WTC11 (cell line): ENCODE data around the gene UGCG. TPM values are rescaled to one million over a fixed set of nuclear protein-coding genes. Genes with fewer than 3 reads are reported as not detected.

Source experiments
- ATAC-seq: fragments of 200-7000 bp; cut with Tn5 transposase; 2 replicates; pipeline ENCODE4 v1.10.0; 2021; ENCODE audit warnings: mild to moderate bottlenecking, moderate library complexity
- CTCF ChIA-PET: fragments of 300-600 bp; sonication (Branson Sonifier 250); formaldehyde crosslinking; loops from one replicate; lab custom pipeline; 2021; ENCODE audit warnings: antibody characterized with exemption; lab: Charles Lee
- POLR2A ChIA-PET: fragments of 350-600 bp; sonication (Branson Sonifier 250); formaldehyde crosslinking; loops from one replicate; lab custom pipeline; 2021; ENCODE audit warnings: antibody characterized with exemption; lab: Charles Lee
- DNase-seq: peaks from one replicate; pipeline ENCODE4 v3.0.0; 2021; ENCODE audit warnings: low spot score
- H3K27ac Mint-ChIP-seq: 2 replicates; pipeline ENCODE4 v1.8.0; 2021; ENCODE audit warnings: mixed read lengths
- H3K27me3 Mint-ChIP-seq: 2 replicates; pipeline ENCODE4 v1.8.0; 2021; ENCODE audit warnings: low read depth, mild to moderate bottlenecking, moderate library complexity, mixed read lengths
- H3K36me3 Mint-ChIP-seq: 2 replicates; pipeline ENCODE4 v1.8.0; 2021; ENCODE audit warnings: mixed read lengths
- H3K4me1 Mint-ChIP-seq: 2 replicates; pipeline ENCODE4 v1.8.0; 2022; ENCODE audit warnings: mixed read lengths
- H3K4me3 Mint-ChIP-seq: 2 replicates; pipeline ENCODE4 v1.8.0; 2021; ENCODE audit warnings: mild to moderate bottlenecking, moderate library complexity, mixed read lengths
- H3K9me3 Mint-ChIP-seq: 2 replicates; pipeline ENCODE4 v1.8.0; 2021; ENCODE audit warnings: mixed read lengths
- CBFB ChIP-seq: sonication (generic); formaldehyde crosslinking; IDR thresholded peaks from 2 replicates; pipeline ENCODE4 v1.8.1; 2022; ENCODE audit warnings: mild to moderate bottlenecking, low read depth, missing genetic modification reagents
- FOXP1 ChIP-seq: sonication (generic); formaldehyde crosslinking; IDR thresholded peaks from 2 replicates; pipeline ENCODE4 v1.8.0; 2022; ENCODE audit warnings: missing genetic modification reagents, mild to moderate bottlenecking, moderate library complexity, borderline replicate concordance
- GABPB1 ChIP-seq: sonication (generic); formaldehyde crosslinking; IDR thresholded peaks from 2 replicates; pipeline ENCODE4 v1.8.1; 2023; ENCODE audit warnings: mild to moderate bottlenecking, missing genetic modification reagents
- GTF2I ChIP-seq: fragments of 250-450 bp; sonication (Bioruptor Pico); conservative IDR thresholded peaks from 2 replicates; pipeline ENCODE4 v1.4.0; 2021; ENCODE audit warnings: mild to moderate bottlenecking
- KAT7 ChIP-seq: sonication (generic); formaldehyde crosslinking; IDR thresholded peaks from 2 replicates; pipeline ENCODE4 v1.8.1; 2023; ENCODE audit warnings: missing genetic modification reagents, mild to moderate bottlenecking, borderline replicate concordance
- NFATC4 ChIP-seq: fragments of 250-450 bp; sonication (Bioruptor Pico); IDR thresholded peaks from 2 replicates; pipeline ENCODE4 v1.9.0; 2021; ENCODE audit warnings: mild to moderate bottlenecking
- NFYB ChIP-seq: sonication (generic); formaldehyde crosslinking; conservative IDR thresholded peaks from 2 replicates; pipeline ENCODE4 v1.8.0; 2022; ENCODE audit warnings: low read depth, missing genetic modification reagents
- NR3C1 ChIP-seq: sonication (generic); formaldehyde crosslinking; conservative IDR thresholded peaks from 2 replicates; pipeline ENCODE4 v1.8.1; 2023; ENCODE audit warnings: low read depth, mild to moderate bottlenecking, missing genetic modification reagents
- OVOL2 ChIP-seq: fragments of 250-450 bp; sonication (Bioruptor Pico); IDR thresholded peaks from 2 replicates; pipeline ENCODE4 v1.9.0; 2021; ENCODE audit warnings: mild to moderate bottlenecking, borderline replicate concordance
- PRRX2 ChIP-seq: fragments of 250-450 bp; sonication (Bioruptor Pico); IDR thresholded peaks from 2 replicates; pipeline ENCODE4 v1.8.0; 2021; ENCODE audit warnings: mild to moderate bottlenecking
- RORB ChIP-seq: fragments of 250-450 bp; sonication (Bioruptor Pico); IDR thresholded peaks from 2 replicates; pipeline ENCODE4 v1.9.0; 2021; ENCODE audit warnings: mild to moderate bottlenecking
- SMAD4 ChIP-seq: sonication (generic); formaldehyde crosslinking; IDR thresholded peaks from 2 replicates; pipeline ENCODE4 v1.8.0; 2022; ENCODE audit warnings: mild to moderate bottlenecking, missing genetic modification reagents
- TEAD4 ChIP-seq: sonication (generic); formaldehyde crosslinking; IDR thresholded peaks from 2 replicates; pipeline ENCODE4 v1.8.0; 2022; ENCODE audit warnings: mild to moderate bottlenecking, missing genetic modification reagents
- TP53 ChIP-seq: sonication (generic); formaldehyde crosslinking; IDR thresholded peaks from 2 replicates; pipeline ENCODE4 v1.8.1; 2023; ENCODE audit warnings: mild to moderate bottlenecking, missing genetic modification reagents
- ZNF121 ChIP-seq: sonication (generic); formaldehyde crosslinking; IDR thresholded peaks from 2 replicates; pipeline ENCODE4 v1.8.0; 2023; ENCODE audit warnings: missing genetic modification reagents
- total RNA-seq: library from RNA; stranded (reverse); gene quantifications from 3 replicates; pipeline ENCODE4 v1.2.3, GENCODE V29; 2021
- TF ChIP-seq, protein P1 (sequence below): fragments of 250-450 bp; sonication (Bioruptor Pico); IDR thresholded peaks from 2 replicates; pipeline ENCODE4 v1.9.0; 2021; ENCODE audit warnings: mild to moderate bottlenecking
- TF ChIP-seq, protein P2 (sequence below): sonication (generic); formaldehyde crosslinking; IDR thresholded peaks from 2 replicates; pipeline ENCODE4 v1.8.1; 2022; ENCODE audit warnings: missing genetic modification reagents, borderline replicate concordance
- TF ChIP-seq, protein P3 (sequence below): sonication (generic); formaldehyde crosslinking; conservative IDR thresholded peaks from 2 replicates; pipeline ENCODE4 v1.8.1; 2023; ENCODE audit warnings: mild to moderate bottlenecking, low read depth, missing genetic modification reagents, moderate library complexity
- TF ChIP-seq, protein P4 (sequence below): fragments of 250-450 bp; sonication (Bioruptor Pico); IDR thresholded peaks from 2 replicates; pipeline ENCODE4 v1.8.0; 2021; ENCODE audit warnings: mild to moderate bottlenecking
- TF ChIP-seq, protein P5 (sequence below): fragments of 250-450 bp; sonication (Bioruptor Pico); IDR thresholded peaks from 2 replicates; pipeline ENCODE4 v2.1.2; 2022; ENCODE audit warnings: mild to moderate bottlenecking, moderate library complexity

Gene UGCG
- total RNA-seq, 1 experiment from 2014 or later = 37.5 TPM

DNA sequence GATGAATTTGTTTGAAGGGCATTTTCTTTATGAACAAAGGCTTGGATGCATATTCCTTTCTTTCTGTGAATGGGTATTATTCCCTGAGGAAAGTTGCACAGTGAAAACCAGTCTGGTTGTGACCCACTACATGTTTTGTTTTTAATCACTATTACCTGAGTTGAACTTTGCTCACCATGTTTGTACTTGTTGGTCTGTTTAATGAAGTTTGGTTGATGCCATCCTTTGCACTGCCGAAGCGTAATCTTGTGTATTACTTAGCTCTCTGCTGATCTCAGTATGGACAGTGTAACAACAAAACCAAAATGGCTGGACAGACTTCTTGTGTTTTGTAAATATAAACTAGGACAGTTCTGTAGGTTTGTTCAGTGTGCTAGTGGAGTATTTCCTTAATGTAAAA, 38.1 kb downstream of the UGCG start:
- TF ChIP-seq, protein P1, sequence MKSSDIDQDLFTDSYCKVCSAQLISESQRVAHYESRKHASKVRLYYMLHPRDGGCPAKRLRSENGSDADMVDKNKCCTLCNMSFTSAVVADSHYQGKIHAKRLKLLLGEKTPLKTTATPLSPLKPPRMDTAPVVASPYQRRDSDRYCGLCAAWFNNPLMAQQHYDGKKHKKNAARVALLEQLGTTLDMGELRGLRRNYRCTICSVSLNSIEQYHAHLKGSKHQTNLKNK = no peak
- TF ChIP-seq NFYB (CRISPR knock-in tag) (no peak), TEAD4 (CRISPR knock-in tag) (no peak), FOXP1 (CRISPR knock-in tag) (no peak), PRRX2 (CRISPR knock-in tag) (no peak), GABPB1 (CRISPR knock-in tag) (no peak), ZNF121 (no peak), GTF2I (CRISPR knock-in tag) (no peak), SMAD4 (CRISPR knock-in tag) (no peak), OVOL2 (no peak)
- TF ChIP-seq, protein P2, sequence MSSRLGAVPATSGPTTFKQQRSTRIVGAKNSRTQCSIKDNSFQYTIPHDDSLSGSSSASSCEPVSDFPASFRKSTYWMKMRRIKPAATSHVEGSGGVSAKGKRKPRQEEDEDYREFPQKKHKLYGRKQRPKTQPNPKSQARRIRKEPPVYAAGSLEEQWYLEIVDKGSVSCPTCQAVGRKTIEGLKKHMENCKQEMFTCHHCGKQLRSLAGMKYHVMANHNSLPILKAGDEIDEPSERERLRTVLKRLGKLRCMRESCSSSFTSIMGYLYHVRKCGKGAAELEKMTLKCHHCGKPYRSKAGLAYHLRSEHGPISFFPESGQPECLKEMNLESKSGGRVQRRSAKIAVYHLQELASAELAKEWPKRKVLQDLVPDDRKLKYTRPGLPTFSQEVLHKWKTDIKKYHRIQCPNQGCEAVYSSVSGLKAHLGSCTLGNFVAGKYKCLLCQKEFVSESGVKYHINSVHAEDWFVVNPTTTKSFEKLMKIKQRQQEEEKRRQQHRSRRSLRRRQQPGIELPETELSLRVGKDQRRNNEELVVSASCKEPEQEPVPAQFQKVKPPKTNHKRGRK (CRISPR knock-in tag) = no peak
- TF ChIP-seq, protein P3, sequence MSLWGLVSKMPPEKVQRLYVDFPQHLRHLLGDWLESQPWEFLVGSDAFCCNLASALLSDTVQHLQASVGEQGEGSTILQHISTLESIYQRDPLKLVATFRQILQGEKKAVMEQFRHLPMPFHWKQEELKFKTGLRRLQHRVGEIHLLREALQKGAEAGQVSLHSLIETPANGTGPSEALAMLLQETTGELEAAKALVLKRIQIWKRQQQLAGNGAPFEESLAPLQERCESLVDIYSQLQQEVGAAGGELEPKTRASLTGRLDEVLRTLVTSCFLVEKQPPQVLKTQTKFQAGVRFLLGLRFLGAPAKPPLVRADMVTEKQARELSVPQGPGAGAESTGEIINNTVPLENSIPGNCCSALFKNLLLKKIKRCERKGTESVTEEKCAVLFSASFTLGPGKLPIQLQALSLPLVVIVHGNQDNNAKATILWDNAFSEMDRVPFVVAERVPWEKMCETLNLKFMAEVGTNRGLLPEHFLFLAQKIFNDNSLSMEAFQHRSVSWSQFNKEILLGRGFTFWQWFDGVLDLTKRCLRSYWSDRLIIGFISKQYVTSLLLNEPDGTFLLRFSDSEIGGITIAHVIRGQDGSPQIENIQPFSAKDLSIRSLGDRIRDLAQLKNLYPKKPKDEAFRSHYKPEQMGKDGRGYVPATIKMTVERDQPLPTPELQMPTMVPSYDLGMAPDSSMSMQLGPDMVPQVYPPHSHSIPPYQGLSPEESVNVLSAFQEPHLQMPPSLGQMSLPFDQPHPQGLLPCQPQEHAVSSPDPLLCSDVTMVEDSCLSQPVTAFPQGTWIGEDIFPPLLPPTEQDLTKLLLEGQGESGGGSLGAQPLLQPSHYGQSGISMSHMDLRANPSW (CRISPR knock-in tag) = no peak
- TF ChIP-seq, protein P4, sequence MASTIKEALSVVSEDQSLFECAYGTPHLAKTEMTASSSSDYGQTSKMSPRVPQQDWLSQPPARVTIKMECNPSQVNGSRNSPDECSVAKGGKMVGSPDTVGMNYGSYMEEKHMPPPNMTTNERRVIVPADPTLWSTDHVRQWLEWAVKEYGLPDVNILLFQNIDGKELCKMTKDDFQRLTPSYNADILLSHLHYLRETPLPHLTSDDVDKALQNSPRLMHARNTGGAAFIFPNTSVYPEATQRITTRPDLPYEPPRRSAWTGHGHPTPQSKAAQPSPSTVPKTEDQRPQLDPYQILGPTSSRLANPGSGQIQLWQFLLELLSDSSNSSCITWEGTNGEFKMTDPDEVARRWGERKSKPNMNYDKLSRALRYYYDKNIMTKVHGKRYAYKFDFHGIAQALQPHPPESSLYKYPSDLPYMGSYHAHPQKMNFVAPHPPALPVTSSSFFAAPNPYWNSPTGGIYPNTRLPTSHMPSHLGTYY (CRISPR knock-in tag) = no peak
- TF ChIP-seq, protein P5, sequence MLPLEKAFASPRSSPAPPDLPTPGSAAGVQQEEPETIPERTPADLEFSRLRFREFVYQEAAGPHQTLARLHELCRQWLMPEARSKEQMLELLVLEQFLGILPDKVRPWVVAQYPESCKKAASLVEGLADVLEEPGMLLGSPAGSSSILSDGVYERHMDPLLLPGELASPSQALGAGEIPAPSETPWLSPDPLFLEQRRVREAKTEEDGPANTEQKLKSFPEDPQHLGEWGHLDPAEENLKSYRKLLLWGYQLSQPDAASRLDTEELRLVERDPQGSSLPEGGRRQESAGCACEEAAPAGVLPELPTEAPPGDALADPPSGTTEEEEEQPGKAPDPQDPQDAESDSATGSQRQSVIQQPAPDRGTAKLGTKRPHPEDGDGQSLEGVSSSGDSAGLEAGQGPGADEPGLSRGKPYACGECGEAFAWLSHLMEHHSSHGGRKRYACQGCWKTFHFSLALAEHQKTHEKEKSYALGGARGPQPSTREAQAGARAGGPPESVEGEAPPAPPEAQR (CRISPR knock-in tag) = no peak
- TF ChIP-seq, all 79 proteins: peak for 0
- Mint-ChIP-seq H3K27me3 (no peaks in the 10 kb centered on the region), H3K36me3 (peaks cover 30% of the 10 kb centered on the region), H3K4me1 (peaks cover 11% of the 10 kb centered on the region; the same call in 1 of the 2 replicates), H3K27ac (no peak overlapping the region), H3K4me3 (no peak overlapping the region), H3K9me3 (no peaks in the 10 kb centered on the region)
- ATAC-seq = no peak
- DNase-seq = no peak
- ChIA-PET POLR2A (no interaction called here), CTCF (no interaction called here)

DNA sequence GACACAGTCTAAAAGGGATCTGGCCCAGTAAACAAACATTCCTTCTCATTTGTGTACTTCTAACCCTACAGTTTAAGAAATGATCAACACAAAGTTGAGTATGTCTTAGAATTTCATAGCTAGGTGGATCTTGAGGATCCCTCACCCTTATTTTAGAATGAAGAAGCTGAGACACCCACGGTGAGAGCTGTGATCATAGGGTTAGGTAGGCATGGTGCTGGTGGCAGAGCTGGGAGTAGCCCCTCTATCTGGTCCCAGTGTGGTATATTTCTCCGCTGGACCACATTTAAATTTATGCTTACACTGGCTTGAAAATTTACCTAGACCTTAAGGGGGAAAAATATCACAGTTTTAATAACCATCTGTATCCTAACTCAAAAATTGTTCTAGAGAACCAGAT, 39.8 kb downstream of the UGCG start:
- no peaks in the 10 kb centered on the region for H3K9me3 Mint-ChIP-seq
- DNase-seq = no peak
- ChIA-PET POLR2A (no interaction called here), CTCF (no interaction called here)
- TF ChIP-seq KAT7 (CRISPR knock-in tag) (no peak), NR3C1 (CRISPR knock-in tag) (no peak), NFATC4 (no peak), TEAD4 (CRISPR knock-in tag) (no peak), RORB (CRISPR knock-in tag) (no peak), TP53 (CRISPR knock-in tag) (no peak), SMAD4 (CRISPR knock-in tag) (no peak), CBFB (no peak)
- peaks cover 11% of the 10 kb centered on the region; the same call in 1 of the 2 replicates for H3K4me1 Mint-ChIP-seq
- no peak for ATAC-seq
- H3K27ac Mint-ChIP-seq = no peak overlapping the region
- H3K36me3 Mint-ChIP-seq = peaks cover 22% of the 10 kb centered on the region
- H3K27me3 Mint-ChIP-seq = no peaks in the 10 kb centered on the region
- H3K4me3 Mint-ChIP-seq = no peak overlapping the region
